ENCODE data around the gene DDX51.
"Not testable (repeated sequence)": the region's sequence is repeated elsewhere in the genome, so short reads cannot be mapped to it uniquely, and the experiment has no call there.

DDX51 gene

GRCh38 chr12:132138941-132139871 is 4.9 kb downstream of the DDX51 start:
- no peak for DNase-seq

- DNase-seq: no peak
These were observed 6.5 kb downstream of the DDX51 start for GRCh38 chr12:132137483-132138125.

DNA sequence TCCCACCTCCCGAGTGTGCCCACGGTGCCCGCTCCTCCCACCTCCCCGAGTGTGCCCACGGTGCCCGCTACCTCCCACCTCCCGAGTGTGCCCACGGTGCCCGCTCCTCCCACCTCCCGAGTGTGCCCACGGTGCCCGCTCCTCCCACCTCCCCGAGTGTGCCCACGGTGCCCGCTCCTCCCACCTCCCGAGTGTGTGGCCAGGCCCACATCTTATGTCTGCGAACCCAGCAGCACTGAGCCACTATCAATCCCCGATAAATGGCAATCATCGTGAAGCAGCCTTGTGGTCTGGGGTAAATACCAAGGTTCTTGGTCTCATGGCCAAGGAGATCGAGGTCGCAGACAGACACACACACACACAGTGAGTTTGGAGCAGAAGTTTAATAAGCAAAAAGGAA is 7.9 kb downstream of the DDX51 start:
- not testable (repeated sequence) for DNase-seq

- DNase-seq: not testable (repeated sequence)
These were observed 9.4 kb downstream of the DDX51 start for GRCh38 chr12:132134653-132135183.

GRCh38 chr12:132133952-132134652 is 10.0 kb downstream of the DDX51 start:
- no peak for DNase-seq

DNA sequence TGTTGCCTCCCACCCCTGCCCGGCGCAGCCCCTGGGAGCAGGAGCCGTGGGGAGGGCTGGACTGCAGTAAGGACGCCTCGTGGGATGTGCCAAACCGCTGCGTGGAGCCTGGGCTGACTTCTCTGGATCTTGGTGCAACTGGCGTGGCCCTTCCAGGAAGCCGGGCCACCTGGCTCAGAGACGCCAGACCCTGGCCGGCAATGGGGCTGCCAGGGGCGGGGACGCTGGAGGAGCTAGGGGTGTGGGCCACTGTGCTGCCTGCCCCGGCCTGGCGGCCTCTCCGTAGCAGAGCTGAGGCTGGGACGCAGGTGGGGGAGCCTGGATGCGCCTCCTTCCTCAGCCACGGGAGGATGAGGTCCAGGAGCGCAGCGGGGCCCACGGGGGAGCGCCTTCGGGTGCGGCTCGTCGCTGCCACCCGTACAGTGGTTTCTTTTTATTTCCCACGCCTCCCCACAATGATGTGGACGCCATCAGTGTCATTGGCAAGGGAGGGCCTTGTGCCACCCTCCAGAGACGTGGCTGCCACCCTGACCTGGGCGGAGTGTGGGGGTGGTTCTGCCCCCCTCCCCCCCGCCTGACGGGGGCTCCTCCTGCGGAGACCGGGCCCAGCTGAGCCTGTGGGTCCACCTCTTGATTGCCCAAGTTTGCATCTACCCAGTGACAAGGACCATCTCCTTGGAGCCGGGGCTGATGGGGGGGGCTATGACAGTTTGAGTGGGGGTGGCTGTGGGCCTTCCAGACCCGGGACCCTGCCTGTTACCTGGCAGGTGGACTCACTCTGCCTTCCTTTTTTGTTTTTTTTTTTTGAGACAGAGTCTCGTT is 11.3 kb downstream of the DDX51 start:
- no peak for DNase-seq

GRCh38 chr12:132131952-132132351 is 12.2 kb downstream of the DDX51 start:
- no peak for DNase-seq

DNA sequence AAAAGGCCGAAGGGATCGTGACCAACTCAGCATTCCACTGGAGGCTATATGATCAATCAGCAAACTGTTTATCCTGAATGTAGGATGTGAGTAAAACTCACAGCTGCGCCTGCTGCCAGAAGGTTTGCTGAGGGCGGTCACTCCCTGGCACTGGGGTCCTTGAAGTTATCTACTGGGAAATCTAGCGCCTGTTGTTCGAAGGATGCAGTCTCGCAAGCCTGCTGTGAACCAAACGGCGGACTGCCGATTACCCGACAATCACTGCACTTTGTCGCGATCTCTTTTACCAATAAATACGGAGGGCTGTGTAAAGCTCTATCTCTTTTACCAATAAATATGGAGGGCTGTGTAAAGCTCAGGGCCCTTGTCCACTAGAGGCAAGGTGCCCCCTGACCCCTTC is 12.9 kb downstream of the DDX51 start:
- DNase-seq: no peak

GRCh38 chr12:132130690-132131089 is 13.4 kb downstream of the DDX51 start:
- no peak for DNase-seq

GRCh38 chr12:132129007-132129406 is 15.1 kb downstream of the DDX51 start:
- DNase-seq: no peak

DNA sequence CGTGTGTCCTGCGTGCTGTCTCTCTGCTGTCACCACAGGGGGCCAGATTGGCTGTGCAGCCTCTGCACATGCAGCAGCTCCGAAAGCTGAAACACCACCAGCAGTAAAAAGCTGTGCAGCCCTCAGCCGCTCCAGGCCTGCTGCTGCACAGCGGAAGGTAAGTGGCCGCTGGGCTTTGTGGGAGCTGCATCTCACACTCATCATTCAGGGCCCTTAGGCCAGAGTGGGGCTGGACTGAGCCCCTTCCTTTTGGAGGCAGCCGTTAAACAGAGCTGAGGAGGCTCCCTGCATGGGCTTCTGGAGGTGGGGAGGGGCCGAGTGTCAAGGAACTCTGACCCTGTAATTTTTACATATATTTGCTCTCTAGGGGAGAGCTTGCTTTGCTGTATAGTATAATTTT is 17.1 kb downstream of the DDX51 start:
- no peak for DNase-seq

GRCh38 chr12:132125736-132126135 is 18.4 kb downstream of the DDX51 start:
- DNase-seq: no peak

DNA sequence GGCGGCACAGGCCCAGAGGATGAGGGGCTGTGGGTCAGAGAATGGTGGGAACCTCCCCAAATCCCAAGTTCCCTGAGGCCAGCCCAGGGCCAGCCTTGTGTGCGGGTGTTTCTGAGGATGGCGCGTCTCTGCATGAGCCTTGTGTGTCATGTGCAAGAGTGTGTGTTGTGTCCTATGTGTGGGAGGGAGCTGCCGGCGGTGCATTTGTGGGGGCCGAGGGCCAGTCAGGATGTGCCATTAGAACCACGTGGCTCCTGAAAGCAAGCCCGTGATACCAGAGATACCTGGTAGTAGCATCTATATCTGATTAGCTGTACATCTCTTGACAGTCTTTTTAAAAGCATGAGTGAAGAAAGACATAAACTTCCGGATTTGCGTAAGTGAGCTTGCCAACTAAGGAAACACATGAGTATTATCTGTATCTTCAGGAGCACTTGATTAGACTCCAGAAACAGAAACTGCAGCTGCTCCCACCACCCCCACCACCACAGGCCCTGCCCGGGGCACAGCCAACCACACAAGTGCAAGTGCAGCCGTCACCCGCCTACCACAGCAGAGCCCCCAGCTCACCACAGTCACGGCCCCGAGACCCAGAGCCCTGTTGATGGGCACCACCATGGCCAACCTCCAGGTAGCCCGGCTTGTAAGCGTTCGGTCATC is 19.2 kb downstream of the DDX51 start:
- DNase-seq: no peak

- no peak for DNase-seq
These were observed 20.0 kb downstream of the DDX51 start for GRCh38 chr12:132123970-132124765.

GRCh38 chr12:132121283-132121682 is 22.8 kb downstream of the DDX51 start:
- DNase-seq: no peak

- no peak for DNase-seq
These were observed 25.2 kb downstream of the DDX51 start for GRCh38 chr12:132118876-132119275.

DNA sequence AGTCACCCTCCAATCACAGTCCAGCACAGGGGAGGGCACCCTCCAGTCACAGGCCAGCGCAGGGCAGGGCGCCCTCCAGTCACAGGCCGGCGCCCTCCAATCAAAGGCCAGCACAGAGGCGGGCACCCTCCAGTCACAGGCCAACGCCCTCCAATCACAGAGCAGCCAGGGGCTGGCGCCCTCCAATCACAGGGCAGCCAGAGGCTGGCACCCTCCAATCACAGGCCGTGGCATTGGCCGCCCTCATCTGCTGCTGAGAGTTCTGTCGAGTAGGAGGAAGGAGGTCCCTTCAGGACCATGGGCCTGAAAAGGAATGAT is 26.6 kb downstream of the DDX51 start:
- DNase-seq: no peak

DNA sequence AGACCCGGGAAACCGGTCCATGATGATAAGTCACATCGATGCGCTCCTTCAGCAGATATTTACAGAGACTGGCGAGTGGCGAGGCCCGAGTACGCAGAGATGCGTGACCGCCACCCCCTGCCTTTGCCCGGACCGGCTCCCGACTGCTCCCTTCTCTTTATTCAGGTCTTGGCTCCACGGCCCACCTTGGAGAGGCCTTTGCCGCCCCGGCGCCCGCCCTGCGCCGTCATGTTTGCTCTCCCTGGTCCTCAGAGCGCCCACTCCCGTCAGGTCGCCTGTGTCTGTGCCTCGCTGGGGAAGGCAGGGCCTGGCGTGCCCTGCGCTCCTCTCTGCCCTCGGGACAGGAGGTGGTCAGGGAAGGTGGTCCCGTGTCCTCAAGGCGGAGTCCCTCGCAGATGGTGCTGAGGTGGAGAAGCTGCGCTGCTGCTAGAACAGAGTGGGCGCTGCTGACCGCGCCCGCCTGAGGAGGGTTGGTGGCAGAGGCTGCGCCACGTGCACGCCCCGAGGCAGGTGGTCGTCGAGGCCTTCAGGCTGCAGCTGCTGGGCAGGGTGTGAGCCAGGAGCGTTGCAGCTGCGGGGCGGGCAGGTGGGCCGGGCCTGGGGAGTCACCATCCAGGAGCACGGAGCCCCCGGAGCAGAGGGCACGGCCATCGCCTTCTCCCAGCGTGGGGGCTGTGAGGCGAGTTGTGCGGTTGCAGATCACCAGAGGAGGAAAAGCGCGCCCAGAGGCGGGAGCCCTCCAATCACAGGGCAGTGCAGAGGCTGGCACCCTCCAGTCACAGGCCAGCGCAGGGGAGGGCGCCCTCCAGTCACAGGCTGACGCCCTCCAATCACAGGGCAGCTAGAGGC is 27.2 kb downstream of the DDX51 start:
- DNase-seq: no peak

- no peak for DNase-seq
These were observed 28.6 kb downstream of the DDX51 start for GRCh38 chr12:132115500-132115899.

DNA sequence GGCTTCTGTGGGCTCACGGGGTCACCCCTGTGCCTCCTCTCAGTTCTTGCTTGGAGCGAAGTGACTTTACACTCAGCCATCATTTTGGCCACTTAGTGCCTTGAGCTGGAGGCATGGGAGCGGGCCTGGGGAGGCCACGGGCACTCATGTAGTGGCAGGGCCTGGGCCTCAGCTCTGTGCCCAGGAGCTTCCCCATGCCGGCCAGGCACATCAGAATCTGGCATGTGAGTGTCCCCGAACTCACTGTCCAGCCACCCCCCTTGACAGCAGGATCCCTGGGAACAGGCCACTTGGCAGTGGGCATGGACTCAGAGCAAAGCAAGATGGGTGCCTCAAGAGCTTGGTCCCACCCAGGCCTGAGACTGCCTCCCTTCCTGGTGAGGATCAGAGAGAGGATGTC is 29.5 kb downstream of the DDX51 start:
- no peak for DNase-seq
